PC-3 (cell line): ENCODE data around the gene SH2D3A.

Source experiments
- EZH2phosphoT487 ChIP-seq: fragments of 300-600 bp; sonication (generic); IDR thresholded peaks from 2 replicates; pipeline ENCODE4 v1.6.1; 2018; ENCODE audit warnings: mild to moderate bottlenecking, antibody characterized with exemption, low read length, borderline replicate concordance
- TF ChIP-seq, protein P1 (sequence below): fragments of 300-600 bp; sonication (generic); conservative IDR thresholded peaks from 2 replicates; pipeline ENCODE4 v1.5.1; 2017; ENCODE audit warnings: antibody characterized with exemption, low read depth, mild to moderate bottlenecking, low read length

DNA sequence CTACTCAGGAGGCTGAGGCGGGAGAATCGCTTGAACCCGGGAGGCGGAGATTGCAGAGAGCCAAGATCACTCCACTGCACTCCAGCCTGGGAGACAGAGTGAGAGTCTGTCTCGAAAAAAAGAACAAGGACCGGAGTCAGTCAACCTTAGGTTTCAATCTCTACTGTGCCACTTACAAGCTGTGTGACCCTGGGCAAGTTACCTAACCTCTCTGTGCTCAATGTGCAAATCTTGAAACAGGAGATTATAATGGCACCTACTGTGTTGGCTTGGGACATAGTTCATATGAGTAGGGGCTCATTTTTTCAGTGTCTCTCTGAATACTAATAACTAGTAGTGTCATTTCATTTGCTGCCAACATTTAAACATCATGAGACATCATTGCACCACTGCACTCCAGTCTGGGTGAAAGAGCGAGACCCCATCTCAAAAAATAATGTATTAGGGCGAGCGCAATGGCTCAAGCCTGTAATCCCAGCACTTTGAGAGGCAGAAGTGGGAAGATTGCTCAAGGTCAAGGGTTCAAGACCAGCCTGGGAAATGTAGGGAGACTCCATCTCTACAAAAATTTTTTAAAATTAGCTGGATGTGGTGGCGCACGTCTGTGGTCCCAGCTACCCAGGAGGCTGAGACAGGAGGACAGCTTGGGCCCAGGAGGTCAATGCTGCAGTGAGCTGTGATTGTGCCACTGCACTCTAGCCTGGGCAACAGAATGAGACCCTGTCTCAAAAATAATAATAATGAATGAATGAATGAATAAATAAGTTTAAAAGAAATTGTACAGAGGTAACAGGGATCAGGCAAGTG lies 52.3 kb downstream of the SH2D3A start:
- TF ChIP-seq, protein P1, sequence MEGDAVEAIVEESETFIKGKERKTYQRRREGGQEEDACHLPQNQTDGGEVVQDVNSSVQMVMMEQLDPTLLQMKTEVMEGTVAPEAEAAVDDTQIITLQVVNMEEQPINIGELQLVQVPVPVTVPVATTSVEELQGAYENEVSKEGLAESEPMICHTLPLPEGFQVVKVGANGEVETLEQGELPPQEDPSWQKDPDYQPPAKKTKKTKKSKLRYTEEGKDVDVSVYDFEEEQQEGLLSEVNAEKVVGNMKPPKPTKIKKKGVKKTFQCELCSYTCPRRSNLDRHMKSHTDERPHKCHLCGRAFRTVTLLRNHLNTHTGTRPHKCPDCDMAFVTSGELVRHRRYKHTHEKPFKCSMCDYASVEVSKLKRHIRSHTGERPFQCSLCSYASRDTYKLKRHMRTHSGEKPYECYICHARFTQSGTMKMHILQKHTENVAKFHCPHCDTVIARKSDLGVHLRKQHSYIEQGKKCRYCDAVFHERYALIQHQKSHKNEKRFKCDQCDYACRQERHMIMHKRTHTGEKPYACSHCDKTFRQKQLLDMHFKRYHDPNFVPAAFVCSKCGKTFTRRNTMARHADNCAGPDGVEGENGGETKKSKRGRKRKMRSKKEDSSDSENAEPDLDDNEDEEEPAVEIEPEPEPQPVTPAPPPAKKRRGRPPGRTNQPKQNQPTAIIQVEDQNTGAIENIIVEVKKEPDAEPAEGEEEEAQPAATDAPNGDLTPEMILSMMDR = no peak
- no peak for TF ChIP-seq EZH2phosphoT487
